ENCODE results near the gene DNA2. TPM values are rescaled to one million over a fixed set of nuclear protein-coding genes. Genes with fewer than 3 reads are reported as not detected.
"Not testable (repeated sequence)": the region's sequence is repeated elsewhere in the genome, so short reads cannot be mapped to it uniquely, and the experiment has no call there.

The DNA2 gene
- total RNA-seq, 2 experiments from 2014 or later = 3.7 to 5.7 TPM

GRCh38 chr10:68469838-68470237 lies 1.9 kb downstream of the DNA2 start:
- H3K36me3 ChIP-seq (ENCODE audit: insufficient read depth, low read length) = no peaks in the 10 kb centered on the region
- peaks cover 17% of the 10 kb centered on the region for H3K4me1 Mint-ChIP-seq (ENCODE audit: low read depth)
- peaks cover 15% of the 10 kb centered on the region for H3K4me1 ChIP-seq (ENCODE audit: insufficient read depth, low read length)
- H3K27ac Mint-ChIP-seq = no peak overlapping the region
- H3K4me3 Mint-ChIP-seq = peak overlapping the region; percentile 4
- peaks cover 11% of the 10 kb centered on the region for H3K36me3 Mint-ChIP-seq (ENCODE audit: low read depth)
- TF ChIP-seq CTCF (IDR thresholded peaks at IDR 0.05) = no peak
- H3K27me3 ChIP-seq (ENCODE audit: control insufficient read depth in 1 of 2, insufficient read depth in 2 of 2, low read length in 2 of 2) = no peaks in the 10 kb centered on the region
- no peak for ATAC-seq (ENCODE audit: poor library complexity)
- no peak overlapping the region for H3K4me3 ChIP-seq (ENCODE audit: low read length)
- DNase-seq = no peak
- H3K9me3 ChIP-seq (ENCODE audit: control insufficient read depth in 1 of 2, insufficient read depth in 1 of 2, low read length in 2 of 2) = no peaks in the 10 kb centered on the region
- POLR2A ChIA-PET = no interaction called here
- CTCF ChIA-PET = no interaction called here
- no peaks in the 10 kb centered on the region for H3K9me3 Mint-ChIP-seq
- H3K27ac ChIP-seq (ENCODE audit: low read depth in 1 of 2, low read length in 2 of 2) = no peak overlapping the region
- no peaks in the 10 kb centered on the region for H3K27me3 Mint-ChIP-seq
- intact Hi-C loops (cut with DNase I, micrococcal nuclease) = loop anchor here in 1 of 2 experiments (5.0 kb wide), 1 partner anchor 58 kb away; no protein-coding TSS in a partner anchor

- intact Hi-C loops (cut with DNase I, micrococcal nuclease); H3K9me3 ChIP-seq (ENCODE audit: control insufficient read depth in 1 of 2, insufficient read depth in 1 of 2, low read length in 2 of 2); H3K4me3 Mint-ChIP-seq; CTCF ChIA-PET; H3K4me3 ChIP-seq (ENCODE audit: low read length); DNase-seq; H3K27me3 Mint-ChIP-seq; H3K9me3 Mint-ChIP-seq; H3K27me3 ChIP-seq (ENCODE audit: control insufficient read depth in 1 of 2, insufficient read depth in 2 of 2, low read length in 2 of 2); ATAC-seq (ENCODE audit: poor library complexity); H3K27ac ChIP-seq (ENCODE audit: low read depth in 1 of 2, low read length in 2 of 2); H3K4me1 Mint-ChIP-seq (ENCODE audit: low read depth); POLR2A ChIA-PET; H3K36me3 ChIP-seq (ENCODE audit: insufficient read depth, low read length); H3K27ac Mint-ChIP-seq; H3K4me1 ChIP-seq (ENCODE audit: insufficient read depth, low read length): not testable (repeated sequence)
- H3K36me3 Mint-ChIP-seq (ENCODE audit: low read depth) = peaks cover 21% of the 10 kb centered on the region
Observed at GRCh38 chr10:68464729-68465128, 7.0 kb downstream of the DNA2 start.

- intact Hi-C loops (cut with DNase I, micrococcal nuclease) = no loop called here
- Histone ChIP-seq H3K36me3 (ENCODE audit: insufficient read depth, low read length) (no peaks in the 10 kb centered on the region), H3K4me3 (ENCODE audit: low read length) (no peak overlapping the region), H3K27ac (ENCODE audit: low read depth in 1 of 2, low read length in 2 of 2) (no peak overlapping the region), H3K4me1 (ENCODE audit: insufficient read depth, low read length) (no peaks in the 10 kb centered on the region), H3K27me3 (ENCODE audit: control insufficient read depth in 1 of 2, insufficient read depth in 2 of 2, low read length in 2 of 2) (no peaks in the 10 kb centered on the region), H3K9me3 (ENCODE audit: control insufficient read depth in 1 of 2, insufficient read depth in 1 of 2, low read length in 2 of 2) (no peaks in the 10 kb centered on the region)
- peaks cover 25% of the 10 kb centered on the region for H3K36me3 Mint-ChIP-seq (ENCODE audit: low read depth)
- DNase-seq (no peak), ATAC-seq (ENCODE audit: poor library complexity) (no peak)
- no peaks in the 10 kb centered on the region for H3K9me3 Mint-ChIP-seq
- H3K4me3 Mint-ChIP-seq = no peak overlapping the region
- ChIA-PET POLR2A (no interaction called here), CTCF (no interaction called here)
- no peak for TF ChIP-seq CTCF (IDR thresholded peaks at IDR 0.05)
- no peaks in the 10 kb centered on the region for H3K4me1 Mint-ChIP-seq (ENCODE audit: low read depth)
- no peaks in the 10 kb centered on the region for H3K27me3 Mint-ChIP-seq
- H3K27ac Mint-ChIP-seq = no peak overlapping the region
Observed at GRCh38 chr10:68463365-68464093, 8.2 kb downstream of the DNA2 start.

- Mint-ChIP-seq H3K4me3 (no peak overlapping the region), H3K36me3 (ENCODE audit: low read depth) (peaks cover 25% of the 10 kb centered on the region), H3K27ac (no peak overlapping the region), H3K27me3 (no peaks in the 10 kb centered on the region), H3K4me1 (ENCODE audit: low read depth) (no peaks in the 10 kb centered on the region), H3K9me3 (no peaks in the 10 kb centered on the region)
- Histone ChIP-seq H3K27ac (ENCODE audit: low read depth in 1 of 2, low read length in 2 of 2) (no peak overlapping the region), H3K27me3 (ENCODE audit: control insufficient read depth in 1 of 2, insufficient read depth in 2 of 2, low read length in 2 of 2) (no peaks in the 10 kb centered on the region), H3K9me3 (ENCODE audit: control insufficient read depth in 1 of 2, insufficient read depth in 1 of 2, low read length in 2 of 2) (no peaks in the 10 kb centered on the region), H3K4me1 (ENCODE audit: insufficient read depth, low read length) (no peaks in the 10 kb centered on the region), H3K36me3 (ENCODE audit: insufficient read depth, low read length) (no peaks in the 10 kb centered on the region), H3K4me3 (ENCODE audit: low read length) (no peak overlapping the region)
- POLR2A ChIA-PET = interaction anchor here (0.7 kb wide), 1 partner anchor 9 kb away, joined by 3 read pairs; the partner anchor contains the start of gene DNA2
- DNase-seq (no peak), ATAC-seq (ENCODE audit: poor library complexity) (no peak)
- TF ChIP-seq CTCF (IDR thresholded peaks at IDR 0.05) = no peak
- intact Hi-C loops (cut with DNase I, micrococcal nuclease) = no loop called here
- CTCF ChIA-PET = no interaction called here
Observed at GRCh38 chr10:68462536-68462935, 9.2 kb downstream of the DNA2 start.
